T-cell (primary cell): ENCODE measurements around the gene SCGB3A2. TPM values are rescaled to one million over a fixed set of nuclear protein-coding genes. Genes with fewer than 3 reads are reported as not detected.

Experiments used
- ATAC-seq, 4 experiments: fragments of 200-7000 bp in 3 of 4; fragments of 150-1000 bp in 1 of 4; cut with Tn5 transposase; replicated peaks in 1 of 4; 1 replicate in 3 of 4; 2 replicates in 1 of 4; pipeline ENCODE4 v1.10.0; 2021; ENCODE audit warnings: moderate library complexity in 3 of 4, mild to moderate bottlenecking in 2 of 4, moderate number of reproducible peaks in 1 of 4
- CTCF ChIA-PET, 2 donors: fragments of 300-600 bp; sonication (Branson Sonifier 250); formaldehyde crosslinking; loops; one replicate each; lab custom pipeline; 2022; ENCODE audit warnings: antibody characterized with exemption in 2 of 2; lab: Charles Lee
- POLR2A ChIA-PET, 2 donors: fragments of 300-600 bp; sonication (Branson Sonifier 250); formaldehyde crosslinking; loops; one replicate each; lab custom pipeline; 2022; ENCODE audit warnings: antibody characterized with exemption in 2 of 2; lab: Charles Lee
- DNase-seq, 35 experiments: peaks; one replicate each; pipeline versions ENCODE4 v3.0.0 to v3.0.0-alpha.2; 2013 to 2023
- H3K27ac ChIP-seq: one replicate; pipeline ENCODE4 v1.5.1; 2013; ENCODE audit warnings: low read length
- H3K27me3 ChIP-seq, 2 experiments: replicated peaks in 1 of 2; 1 replicate in 1 of 2; 2 replicates in 1 of 2; pipeline versions ENCODE4 v1.6.1 to v1.7.0; 2013; ENCODE audit warnings: low read length in 1 of 2, mixed read lengths in 1 of 2; ENCODE audit not compliant: control insufficient read depth in 2 of 2, insufficient read depth in 2 of 2; ENCODE audit errors: extremely low read depth in 1 of 2
- H3K36me3 ChIP-seq, 2 donors: 1 replicate in 1 of 2; 2 replicates in 1 of 2; pipeline versions ENCODE4 v1.6.1 to v1.7.0; 2013; ENCODE audit warnings: low read length in 1 of 2; ENCODE audit not compliant: control insufficient read depth in 2 of 2, insufficient read depth in 1 of 2; ENCODE audit errors: extremely low read depth in 1 of 2
- H3K4me1 ChIP-seq, 2 experiments: 1 replicate in 1 of 2; 2 replicates in 1 of 2; pipeline versions ENCODE4 v1.6.1 to v1.7.0; 2013; ENCODE audit warnings: low read length in 2 of 2, mixed read lengths in 1 of 2; ENCODE audit not compliant: insufficient read depth in 2 of 2, control insufficient read depth in 1 of 2; ENCODE audit errors: extremely low read depth in 1 of 2
- H3K4me3 ChIP-seq, 2 donors: 1 replicate in 1 of 2; 2 replicates in 1 of 2; pipeline versions ENCODE4 v1.5.1 to v1.7.0; 2013; ENCODE audit warnings: mild to moderate bottlenecking in 2 of 2, low read length in 1 of 2, moderate library complexity in 1 of 2; ENCODE audit not compliant: control insufficient read depth in 1 of 2; ENCODE audit errors: extremely low read depth in 1 of 2
- H3K9me3 ChIP-seq: 2 replicates; pipeline ENCODE4 v1.7.0; 2013
- H3K27ac Mint-ChIP-seq, 2 donors: one replicate each; pipeline ENCODE4 v1.8.0; 2020 to 2021; ENCODE audit warnings: mild to moderate bottlenecking in 2 of 2, mixed read lengths in 2 of 2
- H3K27me3 Mint-ChIP-seq, 2 donors: one replicate each; pipeline ENCODE4 v1.8.0; 2021 to 2022; ENCODE audit warnings: mixed read lengths in 2 of 2
- H3K36me3 Mint-ChIP-seq: one replicate; pipeline ENCODE4 v1.8.0; 2021; ENCODE audit warnings: mixed read lengths
- H3K4me1 Mint-ChIP-seq, 3 donors: one replicate each; pipeline ENCODE4 v1.8.0; 2020 to 2022; ENCODE audit warnings: mixed read lengths in 3 of 3, mild to moderate bottlenecking in 1 of 3
- H3K4me3 Mint-ChIP-seq, 3 donors: one replicate each; pipeline ENCODE4 v1.8.0; 2020 to 2022; ENCODE audit warnings: mild to moderate bottlenecking in 3 of 3, mixed read lengths in 3 of 3, moderate library complexity in 3 of 3
- H3K9me3 Mint-ChIP-seq, 3 donors: one replicate each; pipeline ENCODE4 v1.8.0; 2020 to 2022; ENCODE audit warnings: mixed read lengths in 3 of 3
- WGBS: methylation state at CpG from one replicate; pipeline ENCODE4 v1.1.5; 2013; ENCODE audit warnings: missing lambda C conversion rate; ENCODE audit not compliant: insufficient coverage; 5-methylcytosine and 5-hydroxymethylcytosine counted together
- total RNA-seq, 35 experiments: library from RNA in 6 of 35; stranded (reverse) in 6 of 35; fragments of 120-200 nt in 1 of 35; gene quantifications; one replicate each; pipeline versions ENCODE4 v1.2.1 to v1.2.4 and lab custom pipeline; 2013 to 2026

The SCGB3A2 gene
- total RNA-seq, 5 donors from 2014 or later (not counting 1 experiment from before 2014, with no cell fraction given): 0.99 TPM; not detected in 4

GRCh38 chr5:147920420-147921030 lies 42.0 kb downstream of the SCGB3A2 start:
- ChIA-PET POLR2A (no interaction called here), CTCF (no interaction called here)
- ATAC-seq (no peak), DNase-seq (no peak)
- Histone ChIP-seq H3K27ac (no peak overlapping the region), H3K27me3 (no peaks in the 10 kb centered on the region), H3K4me3 (no peak overlapping the region), H3K4me1 (no peaks in the 10 kb centered on the region), H3K36me3 (no peaks in the 10 kb centered on the region), H3K9me3 (no peaks in the 10 kb centered on the region)
- Mint-ChIP-seq H3K27ac (no peak overlapping the region), H3K36me3 (no peaks in the 10 kb centered on the region), H3K4me1 (no peaks in the 10 kb centered on the region), H3K9me3 (no peaks in the 10 kb centered on the region), H3K27me3 (peaks cover 2 to 3% of the 10 kb centered on the region in 2 donors), H3K4me3 (no peak overlapping the region)
- WGBS: 62% methylated on average over 4 of the region's 4 CpGs

GRCh38 chr5:147921136-147921535 lies 42.6 kb downstream of the SCGB3A2 start:
- Mint-ChIP-seq H3K27me3 (peaks cover 2 to 3% of the 10 kb centered on the region in 2 donors), H3K36me3 (no peaks in the 10 kb centered on the region), H3K9me3 (peaks cover 0 to under 1% (median under 1%) of the 10 kb centered on the region in 3 donors), H3K27ac (no peak overlapping the region), H3K4me3 (no peak overlapping the region), H3K4me1 (no peaks in the 10 kb centered on the region)
- WGBS: 0% methylated on average over 1 of the region's 2 CpGs
- Histone ChIP-seq H3K27me3 (no peaks in the 10 kb centered on the region), H3K27ac (no peak overlapping the region), H3K4me1 (no peaks in the 10 kb centered on the region), H3K9me3 (no peaks in the 10 kb centered on the region), H3K4me3 (no peak overlapping the region), H3K36me3 (no peaks in the 10 kb centered on the region)
- ChIA-PET POLR2A (no interaction called here), CTCF (no interaction called here)
- DNase-seq: no peak
- no peak for ATAC-seq

- ATAC-seq (no peak), DNase-seq (no peak)
- H3K36me3 ChIP-seq: no peaks in the 10 kb centered on the region
- H3K4me3 Mint-ChIP-seq: no peak overlapping the region
- no peak overlapping the region for H3K27ac ChIP-seq
- peaks cover 4 to 7% (median 4%) of the 10 kb centered on the region in 3 donors for H3K9me3 Mint-ChIP-seq
- H3K4me1 Mint-ChIP-seq: no peaks in the 10 kb centered on the region
- no peak overlapping the region for H3K4me3 ChIP-seq
- H3K27me3 Mint-ChIP-seq: peaks cover 0 to 2% of the 10 kb centered on the region in 2 donors
- H3K9me3 ChIP-seq: no peaks in the 10 kb centered on the region
- ChIA-PET POLR2A (no interaction called here), CTCF (no interaction called here)
- no peaks in the 10 kb centered on the region for H3K36me3 Mint-ChIP-seq
- no peak overlapping the region for H3K27ac Mint-ChIP-seq
- H3K4me1 ChIP-seq: no peaks in the 10 kb centered on the region
- no peaks in the 10 kb centered on the region for H3K27me3 ChIP-seq
- 80% methylated on average over 2 of the region's 4 CpGs for WGBS
Observed at GRCh38 chr5:147925020-147925419, 46.5 kb downstream of the SCGB3A2 start.

- Mint-ChIP-seq H3K27me3 (no peaks in the 10 kb centered on the region), H3K4me1 (no peaks in the 10 kb centered on the region), H3K4me3 (no peak overlapping the region), H3K9me3 (peaks cover 4 to 7% (median 4%) of the 10 kb centered on the region in 3 donors), H3K36me3 (no peaks in the 10 kb centered on the region), H3K27ac (no peak overlapping the region)
- ChIA-PET POLR2A (no interaction called here), CTCF (interaction anchor here in 1 of 2 donors (0.6 kb wide), 1 partner anchor 515 kb away, joined by 3 read pairs; no protein-coding TSS in a partner anchor)
- H3K4me1 ChIP-seq: no peaks in the 10 kb centered on the region
- ATAC-seq (no peak), DNase-seq (no peak)
- no CpG with 5 or more reads among the region's 3 CpGs for WGBS
- H3K9me3 ChIP-seq: no peaks in the 10 kb centered on the region
- no peak overlapping the region for H3K4me3 ChIP-seq
- no peaks in the 10 kb centered on the region for H3K36me3 ChIP-seq
- no peak overlapping the region for H3K27ac ChIP-seq
- H3K27me3 ChIP-seq: no peaks in the 10 kb centered on the region
Observed at GRCh38 chr5:147927901-147928300, 49.4 kb downstream of the SCGB3A2 start.

- no peaks in the 10 kb centered on the region for H3K9me3 ChIP-seq
- no peaks in the 10 kb centered on the region for H3K36me3 ChIP-seq
- Mint-ChIP-seq H3K9me3 (peaks cover 4 to 7% (median 4%) of the 10 kb centered on the region in 3 donors), H3K27me3 (peaks cover 0 to 2% of the 10 kb centered on the region in 2 donors), H3K36me3 (no peaks in the 10 kb centered on the region), H3K4me3 (no peak overlapping the region), H3K4me1 (no peaks in the 10 kb centered on the region), H3K27ac (no peak overlapping the region)
- DNase-seq (no peak), ATAC-seq (no peak)
- ChIA-PET POLR2A (no interaction called here), CTCF (no interaction called here)
- no peak overlapping the region for H3K4me3 ChIP-seq
- no peaks in the 10 kb centered on the region for H3K27me3 ChIP-seq
- no peaks in the 10 kb centered on the region for H3K4me1 ChIP-seq
- WGBS: 100% methylated on average over 1 of the region's 2 CpGs
- H3K27ac ChIP-seq: no peak overlapping the region
Observed at GRCh38 chr5:147930769-147931168, 52.3 kb downstream of the SCGB3A2 start.

Other genes starting within 250 kb of the SCGB3A2 start
- gene JAKMIP2, start 96.0 kb upstream of the SCGB3A2 start, total RNA-seq: 1 to 10 TPM; 1.8 to 8.3 (median 5.7) TPM
- gene SPINK1, start 47.0 kb upstream of the SCGB3A2 start, total RNA-seq: 1 to 10 TPM in 3 of 5 donors, not detected in 2; 7.4 to 8.8 (median 8.8) TPM
- not detected for gene C5orf46, start 27.8 kb downstream of the SCGB3A2 start, total RNA-seq
- gene SPINK5, start 185.3 kb downstream of the SCGB3A2 start, total RNA-seq: under 1 TPM in 1 of 5 donors, not detected in 4; 0.07 TPM